Measurements from ENCODE around the gene AMBRA1.
A peak's percentile ranks its signal among the peaks of the same experiment; 100 is the strongest.

AMBRA1 gene

GRCh38 chr11:46391578-46392420, 202.0 kb downstream of the AMBRA1 start, which contains the start of gene CHRM4:
Gene CHRM4, minus strand, starts transcription at chr11:46391776. Its CDS starts 5,219 bp downstream, at chr11:46386557.
- TF ChIP-seq JUND (IDR thresholded peaks at IDR 0.05; ENCODE audit: low read depth), result no peak
- peak; percentile 74 to 83 for DNase-seq (ENCODE audit: low read depth in 1 of 2, low spot score in 1 of 2)
- in situ Hi-C loops (cut with HindIII; ENCODE audit: low pct_unique_long_range_greater_than_20kb, low sequenced_read_pairs), result no loop called here

DNA sequence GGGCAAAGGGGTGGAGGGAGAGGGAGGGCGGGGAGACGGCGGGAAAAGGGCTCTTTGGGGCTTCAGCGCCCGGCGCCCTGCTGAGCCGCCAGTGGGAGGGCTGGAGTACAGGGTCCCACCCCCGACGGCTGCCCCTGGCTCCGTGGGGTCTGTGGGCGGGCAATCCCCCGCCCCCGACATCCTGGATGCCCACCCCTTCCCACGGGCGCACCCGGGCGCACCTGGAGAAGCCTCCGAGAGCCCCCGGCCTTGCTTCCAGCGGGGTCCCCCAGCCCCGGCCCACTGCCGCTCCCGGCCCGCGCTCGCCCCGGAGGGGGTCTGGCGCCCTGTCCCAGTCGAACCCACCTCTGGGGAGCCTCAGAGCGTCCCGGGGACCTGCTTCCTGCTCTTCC, 202.6 kb downstream of the AMBRA1 start:
- no peak for TF ChIP-seq JUND (IDR thresholded peaks at IDR 0.05; ENCODE audit: low read depth)
- no peak for DNase-seq (ENCODE audit: low read depth in 1 of 2, low spot score in 1 of 2)
- in situ Hi-C loops (cut with HindIII; ENCODE audit: low pct_unique_long_range_greater_than_20kb, low sequenced_read_pairs), result no loop called here

DNA sequence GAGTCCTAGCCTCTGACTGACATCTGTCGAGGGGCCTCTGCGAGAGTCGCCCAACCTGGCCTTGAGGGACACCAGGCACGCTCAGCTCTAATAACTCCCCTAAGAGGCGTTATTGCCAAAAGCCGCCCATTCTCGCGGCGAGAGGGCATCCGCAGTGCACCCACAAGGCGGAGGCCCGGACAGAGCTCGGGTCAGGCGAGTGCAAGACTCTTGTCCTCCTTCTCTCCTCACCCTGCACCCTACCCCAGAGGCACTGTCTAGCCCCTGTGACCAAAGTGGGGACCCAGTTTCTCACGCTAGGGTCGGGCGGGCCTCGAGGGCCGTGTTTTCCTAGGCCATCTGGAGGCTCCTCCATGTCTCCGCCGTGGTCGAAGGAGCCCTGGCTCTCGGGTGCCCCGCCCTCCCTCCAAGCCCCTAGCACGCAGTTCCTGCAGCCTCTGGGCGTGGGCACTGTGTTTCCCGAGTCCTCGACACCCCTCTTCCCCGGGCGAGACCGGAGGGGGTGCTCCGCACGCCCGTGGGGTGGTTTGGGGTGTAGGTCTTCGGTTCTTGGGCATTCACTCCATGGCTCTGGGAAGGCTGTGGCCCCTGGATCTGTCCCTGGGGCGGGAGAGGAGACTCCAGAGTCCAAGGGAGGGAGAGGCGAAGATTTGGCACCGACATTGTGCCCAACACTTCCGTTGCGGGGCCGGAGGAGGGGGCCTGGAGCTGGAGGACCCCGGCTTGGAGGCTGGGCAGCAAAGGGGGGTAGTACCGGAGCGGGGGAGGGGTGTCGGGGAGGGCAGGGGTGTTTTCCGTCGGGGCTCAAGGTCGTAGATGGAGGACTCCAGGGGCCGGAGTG, 203.3 kb downstream of the AMBRA1 start:
- peak in 1 of 2 experiments; percentile 48 for DNase-seq (ENCODE audit: low read depth in 1 of 2, low spot score in 1 of 2)
- in situ Hi-C loops (cut with HindIII; ENCODE audit: low pct_unique_long_range_greater_than_20kb, low sequenced_read_pairs), result no loop called here
- TF ChIP-seq JUND (IDR thresholded peaks at IDR 0.05; ENCODE audit: low read depth), result no peak

- no peak for TF ChIP-seq JUND (IDR thresholded peaks at IDR 0.05; ENCODE audit: low read depth)
- in situ Hi-C loops (cut with HindIII; ENCODE audit: low pct_unique_long_range_greater_than_20kb, low sequenced_read_pairs), result no loop called here
- DNase-seq (ENCODE audit: low read depth in 1 of 2, low spot score in 1 of 2), result peak; percentile 70 to 97
Measured at GRCh38 chr11:46389450-46390330, 204.1 kb downstream of the AMBRA1 start.

DNA sequence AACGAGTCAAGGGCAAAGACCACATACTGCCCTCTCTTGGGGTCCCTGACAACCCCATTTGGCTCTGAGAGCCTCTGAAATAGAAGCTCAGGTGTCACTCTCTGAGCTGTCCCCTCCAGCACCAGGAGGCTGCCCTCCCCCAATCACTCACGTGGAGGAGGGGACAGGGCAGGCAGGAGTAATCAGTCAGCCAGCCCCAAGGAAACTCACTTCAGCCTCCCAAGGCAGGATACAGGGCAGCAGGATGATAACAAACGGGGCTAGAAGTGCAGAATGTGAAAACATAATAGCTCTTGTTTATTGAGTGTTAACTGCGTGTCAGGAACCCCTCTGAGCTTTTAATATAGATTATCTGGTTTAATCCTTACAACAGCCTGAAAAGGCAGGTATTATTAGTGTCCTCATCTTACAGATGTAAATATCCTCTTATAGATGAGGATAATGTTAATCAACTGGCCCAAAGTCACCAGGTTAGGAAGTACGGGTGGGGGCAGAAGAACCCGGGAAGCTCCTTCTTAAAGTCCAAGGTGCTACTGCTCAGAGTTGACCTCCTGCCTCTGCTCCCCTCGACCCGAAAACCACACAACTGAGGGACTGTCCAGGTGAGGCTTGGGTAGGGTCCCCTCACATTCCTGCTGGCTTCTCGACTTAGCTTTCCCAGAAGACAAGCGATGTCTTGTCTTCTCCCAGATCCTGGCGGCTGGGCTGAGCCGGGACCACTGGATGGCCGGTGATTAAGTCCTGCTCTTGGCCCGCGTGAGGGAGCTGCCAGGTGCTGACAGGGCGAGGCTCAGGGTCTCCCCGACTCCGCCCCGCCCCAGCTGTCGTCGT, 205.0 kb downstream of the AMBRA1 start:
- in situ Hi-C loops (cut with HindIII; ENCODE audit: low pct_unique_long_range_greater_than_20kb, low sequenced_read_pairs), result no loop called here
- DNase-seq (ENCODE audit: low read depth in 1 of 2, low spot score in 1 of 2), result no peak
- no peak for TF ChIP-seq JUND (IDR thresholded peaks at IDR 0.05; ENCODE audit: low read depth)

- TF ChIP-seq JUND (IDR thresholded peaks at IDR 0.05; ENCODE audit: low read depth), result no peak
- DNase-seq (ENCODE audit: low read depth in 1 of 2, low spot score in 1 of 2), result no peak
- in situ Hi-C loops (cut with HindIII; ENCODE audit: low pct_unique_long_range_greater_than_20kb, low sequenced_read_pairs), result no loop called here
Measured at GRCh38 chr11:46387919-46388618, 205.8 kb downstream of the AMBRA1 start.

GRCh38 chr11:46387456-46387855, 206.4 kb downstream of the AMBRA1 start:
- no peak for DNase-seq (ENCODE audit: low read depth in 1 of 2, low spot score in 1 of 2)
- TF ChIP-seq JUND (IDR thresholded peaks at IDR 0.05; ENCODE audit: low read depth), result no peak
- in situ Hi-C loops (cut with HindIII; ENCODE audit: low pct_unique_long_range_greater_than_20kb, low sequenced_read_pairs), result no loop called here

GRCh38 chr11:46386674-46387073, 207.1 kb downstream of the AMBRA1 start:
- in situ Hi-C loops (cut with HindIII; ENCODE audit: low pct_unique_long_range_greater_than_20kb, low sequenced_read_pairs), result no loop called here
- TF ChIP-seq JUND (IDR thresholded peaks at IDR 0.05; ENCODE audit: low read depth), result no peak
- no peak for DNase-seq (ENCODE audit: low read depth in 1 of 2, low spot score in 1 of 2)

DNA sequence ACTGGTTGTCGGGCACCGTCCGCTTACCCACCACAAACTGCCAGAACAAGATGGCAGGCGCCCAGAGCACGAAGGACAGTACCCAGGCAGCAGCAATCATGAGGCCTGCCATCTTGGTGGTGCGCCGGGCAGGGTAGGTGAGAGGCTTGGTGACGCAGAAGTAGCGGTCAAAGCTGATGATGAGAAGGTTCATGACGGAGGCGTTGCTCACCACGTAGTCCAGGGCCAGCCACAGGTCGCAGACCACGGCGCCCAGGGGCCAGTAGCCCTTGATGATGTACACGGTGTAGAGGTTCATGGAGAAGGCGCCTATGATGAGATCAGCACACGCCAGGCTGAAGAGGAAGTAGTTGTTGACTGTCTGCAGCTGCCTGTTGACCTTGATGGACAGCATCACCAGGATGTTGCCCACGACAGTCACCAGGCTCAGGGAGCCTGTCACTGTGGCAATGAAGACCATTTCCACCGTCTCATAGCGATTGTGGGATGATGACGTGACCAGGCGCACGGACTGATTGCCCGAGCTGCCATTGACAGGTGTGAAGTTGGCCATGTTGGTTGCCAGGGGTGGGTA, 207.7 kb downstream of the AMBRA1 start:
- in situ Hi-C loops (cut with HindIII; ENCODE audit: low pct_unique_long_range_greater_than_20kb, low sequenced_read_pairs), result no loop called here
- no peak for TF ChIP-seq JUND (IDR thresholded peaks at IDR 0.05; ENCODE audit: low read depth)
- DNase-seq (ENCODE audit: low read depth in 1 of 2, low spot score in 1 of 2), result no peak

GRCh38 chr11:46385169-46386004, 208.4 kb downstream of the AMBRA1 start:
- DNase-seq (ENCODE audit: low read depth in 1 of 2, low spot score in 1 of 2), result no peak
- in situ Hi-C loops (cut with HindIII; ENCODE audit: low pct_unique_long_range_greater_than_20kb, low sequenced_read_pairs), result no loop called here
- TF ChIP-seq JUND (IDR thresholded peaks at IDR 0.05; ENCODE audit: low read depth), result no peak

Data from T47D (cell line).